Left forelimb (tissue), 1 donor: ENCODE data around the gene RGPD6.
"Not testable (repeated sequence)": the region's sequence is repeated elsewhere in the genome, so short reads cannot be mapped to it uniquely, and the experiment has no call there.

Experiments
- DNase-seq: peaks from one replicate; pipeline ENCODE4 v3.0.0-alpha.2; 2018; ENCODE audit warnings: low spot score

The RGPD6 gene

DNA sequence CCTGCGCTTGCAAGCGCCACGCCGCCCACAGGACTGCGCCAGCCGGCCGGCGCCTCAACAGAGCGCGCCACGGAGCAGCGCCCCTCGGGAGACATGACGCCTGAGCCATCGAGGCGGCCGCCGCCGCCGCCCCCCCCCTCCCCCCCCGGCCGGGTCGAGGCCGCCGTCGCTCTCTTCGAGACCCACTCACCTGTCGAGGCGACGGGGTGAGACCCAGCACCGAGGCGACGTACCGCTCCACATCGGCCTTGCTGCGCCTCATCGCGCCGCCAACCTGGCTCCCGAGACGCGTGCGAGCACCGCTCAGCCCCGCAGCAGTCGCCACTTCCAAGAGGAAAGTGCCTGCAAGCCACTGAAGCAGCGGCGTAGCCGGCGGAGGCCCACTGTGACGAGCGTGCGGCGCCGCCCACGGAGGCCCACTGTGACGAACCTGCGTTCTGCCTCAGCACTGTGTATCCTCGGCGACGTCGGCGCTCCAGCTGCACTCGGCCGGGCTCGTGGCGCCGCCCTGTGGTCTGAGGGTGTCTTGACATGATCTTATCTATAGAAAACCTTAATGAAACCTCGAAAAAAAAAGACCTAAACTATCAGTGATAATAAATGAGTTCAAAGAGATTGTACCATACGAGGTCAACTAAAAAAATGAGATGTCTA is at the start of gene RGPD6:
Gene RGPD6 (minus strand): TSS at position 460 of the 654 bp plus-strand sequence. CDS start 198 bp downstream, at position 262.
- not testable (repeated sequence) for DNase-seq

- DNase-seq: not testable (repeated sequence)
Observed at GRCh38 chr2:110619326-110619939, 42.4 kb upstream of the RGPD6 start.

DNA sequence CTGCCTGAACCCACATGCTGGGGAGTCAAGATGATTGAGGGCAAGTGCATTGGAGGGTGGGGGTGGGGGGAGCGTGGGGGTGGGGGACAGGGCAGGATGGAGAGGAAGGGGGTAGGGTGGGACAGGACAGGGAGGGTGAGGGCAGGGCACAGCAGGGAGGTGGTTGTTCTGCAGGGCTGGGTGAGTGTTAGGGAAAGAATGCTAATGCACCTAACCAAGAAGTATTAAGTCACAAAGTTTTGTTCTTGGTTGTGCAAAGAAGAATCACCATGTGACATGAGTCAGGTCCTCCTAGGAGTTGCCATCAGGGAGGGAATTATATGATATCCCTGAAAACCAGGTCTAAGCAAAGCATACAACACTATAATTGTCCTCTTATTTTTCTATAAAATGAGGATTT is 36.9 kb upstream of the RGPD6 start:
- not testable (repeated sequence) for DNase-seq

DNA sequence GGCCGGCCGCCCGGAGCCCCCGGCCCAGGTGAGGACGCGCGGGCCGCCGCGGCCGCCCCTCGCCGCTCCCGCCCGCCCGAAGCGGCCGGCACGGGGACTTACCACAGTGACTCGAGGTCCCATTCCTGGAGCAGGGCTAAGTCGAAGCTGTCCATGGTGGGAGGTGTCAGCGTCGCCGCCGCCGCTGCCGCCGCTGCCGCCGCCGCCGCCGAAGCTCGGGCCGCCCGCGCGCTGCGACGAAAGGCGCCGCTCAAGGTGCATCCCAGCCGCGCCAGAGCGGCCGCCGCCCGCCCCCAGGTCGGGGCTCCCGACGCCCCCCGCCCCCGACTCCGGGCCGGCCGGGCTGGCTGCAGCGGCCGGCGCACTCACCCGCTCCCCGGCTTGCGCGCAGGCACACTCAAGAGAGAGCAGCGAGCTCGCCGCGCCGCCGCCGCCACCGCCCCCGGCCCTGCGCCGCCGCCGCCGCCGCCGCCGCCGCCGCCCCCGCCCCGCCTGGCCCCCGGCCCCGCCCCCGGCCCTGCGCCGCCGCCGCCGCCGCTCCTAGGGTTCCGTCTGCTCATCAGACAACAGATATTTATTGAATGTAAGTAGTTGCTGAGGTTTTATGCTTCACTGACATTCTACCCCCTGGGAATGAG is 33.7 kb upstream of the RGPD6 start:
- DNase-seq: not testable (repeated sequence)

GRCh38 chr2:110609843-110610612 is 33.0 kb upstream of the RGPD6 start:
- not testable (repeated sequence) for DNase-seq

DNA sequence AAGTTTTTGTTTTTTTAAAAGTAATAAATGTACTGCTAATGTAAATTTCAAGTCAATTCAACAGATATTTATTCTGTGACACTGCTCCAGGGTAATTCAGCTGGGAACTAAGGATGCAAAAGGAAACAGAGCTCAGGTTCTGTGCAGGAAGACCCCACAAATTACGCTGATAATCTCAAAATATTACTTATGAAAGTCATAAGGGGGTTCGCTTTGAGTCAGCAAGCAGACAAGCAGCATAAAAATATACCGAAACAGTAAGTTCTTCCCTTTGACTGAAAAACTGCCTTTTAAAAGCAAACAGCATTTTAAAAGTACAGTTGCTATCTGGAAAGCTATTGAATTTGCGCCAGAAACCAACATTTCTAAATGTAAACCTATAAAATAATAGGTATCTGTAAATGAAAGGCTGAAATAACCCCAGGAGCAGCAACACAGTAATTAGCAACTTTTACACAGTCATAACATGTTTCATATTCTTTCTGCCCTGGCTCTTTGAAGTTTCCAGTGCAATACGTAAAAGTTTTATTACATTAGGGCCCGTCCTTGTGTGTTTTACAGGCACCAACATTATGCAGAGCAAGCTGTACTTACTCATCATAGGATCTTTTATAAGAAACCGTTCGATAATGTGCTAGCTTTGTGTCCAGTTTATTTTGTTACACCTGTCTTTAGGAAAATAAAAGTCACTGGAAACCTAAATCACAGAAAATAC is 31.9 kb upstream of the RGPD6 start:
- DNase-seq: not testable (repeated sequence)

GRCh38 chr2:110605057-110605456 is 28.0 kb upstream of the RGPD6 start:
- not testable (repeated sequence) for DNase-seq

DNA sequence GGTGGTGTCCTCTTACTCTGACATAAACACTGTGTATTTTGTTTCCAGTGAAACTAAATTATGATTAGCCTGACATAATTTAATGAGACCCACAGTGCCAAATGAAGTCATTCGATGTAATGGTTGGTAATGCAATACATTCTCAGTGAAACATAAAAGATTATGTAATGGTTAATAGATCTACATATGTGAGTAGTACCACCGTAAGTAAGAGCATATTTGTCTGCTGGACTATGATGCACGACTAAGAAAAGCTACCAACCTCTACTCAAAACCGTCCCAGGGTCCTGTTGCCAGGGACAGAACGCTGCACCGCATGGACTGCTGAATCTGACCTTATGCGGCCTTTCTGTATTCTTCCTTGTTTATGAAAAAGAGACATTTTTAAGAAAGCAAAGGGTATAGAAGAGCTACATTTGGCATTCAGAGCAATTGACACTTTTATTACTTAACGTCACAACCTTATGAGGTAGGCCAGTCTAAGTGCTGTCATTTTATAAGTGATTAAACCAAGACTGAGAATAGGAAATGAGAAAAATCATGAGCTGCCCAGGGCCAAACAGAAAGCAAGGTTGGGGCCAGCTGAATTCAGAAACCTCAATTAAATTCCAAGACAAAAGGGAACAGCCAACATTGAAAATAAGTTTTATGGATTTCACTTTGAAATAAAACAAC is 27.0 kb upstream of the RGPD6 start:
- not testable (repeated sequence) for DNase-seq

DNA sequence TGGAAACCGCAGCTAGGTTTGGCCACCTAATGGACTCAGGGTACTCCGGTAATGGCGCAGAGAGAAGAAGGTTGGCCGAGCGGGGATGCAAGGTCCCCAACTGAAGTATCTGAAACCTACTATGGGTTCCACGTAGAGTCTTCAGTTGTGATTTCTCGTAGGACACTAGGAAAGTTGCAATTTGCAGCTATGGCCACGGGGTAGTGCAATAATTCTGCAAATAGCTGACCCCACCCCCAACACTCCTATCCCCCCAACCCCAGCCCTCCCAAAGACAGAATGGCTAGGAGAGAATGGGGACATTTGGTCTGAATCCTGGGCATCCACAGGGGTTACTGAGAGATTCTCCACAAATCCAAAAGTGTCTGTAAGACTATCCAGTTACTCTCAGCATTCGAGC is 25.1 kb upstream of the RGPD6 start:
- DNase-seq: not testable (repeated sequence)

DNA sequence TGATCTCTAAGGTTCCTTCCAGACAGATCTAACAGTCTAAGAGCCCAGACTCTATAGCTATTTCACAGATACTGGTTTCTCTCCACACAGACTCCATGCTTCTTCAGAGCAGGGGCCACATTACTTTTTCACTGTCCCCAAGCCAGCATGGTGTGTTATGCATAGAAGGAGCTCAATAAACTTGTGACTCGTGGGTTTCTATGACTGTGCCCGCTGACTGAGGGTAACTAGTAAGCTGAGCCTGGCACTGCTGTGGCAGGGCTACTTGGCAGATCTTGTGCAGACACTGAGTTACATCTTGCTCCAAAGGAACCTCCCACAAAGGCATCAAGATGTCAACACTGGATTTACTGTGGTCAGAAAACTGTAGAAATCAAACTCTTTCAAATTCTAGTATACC is 15.0 kb upstream of the RGPD6 start:
- DNase-seq: not testable (repeated sequence)

- not testable (repeated sequence) for DNase-seq
Observed at GRCh38 chr2:110589677-110590330, 12.8 kb upstream of the RGPD6 start.

DNA sequence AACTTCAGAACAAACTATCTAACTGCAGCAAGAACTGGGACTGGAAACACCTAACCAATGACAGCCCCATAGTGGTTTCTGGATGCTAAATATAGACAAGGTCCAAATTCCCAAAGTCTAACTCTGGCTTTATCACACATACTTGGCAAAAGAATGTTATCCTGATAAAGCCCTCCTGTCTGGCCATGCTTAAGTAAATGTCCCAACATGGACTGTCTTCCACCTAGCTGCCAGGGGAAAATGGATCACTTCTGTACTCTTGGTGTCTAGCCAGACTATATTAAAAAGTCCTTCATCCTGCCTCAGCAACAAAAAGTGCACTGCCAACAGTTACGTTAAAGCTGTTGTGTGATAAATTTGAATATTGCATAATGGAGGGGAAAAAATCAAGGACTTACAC is 11.5 kb upstream of the RGPD6 start:
- DNase-seq: not testable (repeated sequence)

DNA sequence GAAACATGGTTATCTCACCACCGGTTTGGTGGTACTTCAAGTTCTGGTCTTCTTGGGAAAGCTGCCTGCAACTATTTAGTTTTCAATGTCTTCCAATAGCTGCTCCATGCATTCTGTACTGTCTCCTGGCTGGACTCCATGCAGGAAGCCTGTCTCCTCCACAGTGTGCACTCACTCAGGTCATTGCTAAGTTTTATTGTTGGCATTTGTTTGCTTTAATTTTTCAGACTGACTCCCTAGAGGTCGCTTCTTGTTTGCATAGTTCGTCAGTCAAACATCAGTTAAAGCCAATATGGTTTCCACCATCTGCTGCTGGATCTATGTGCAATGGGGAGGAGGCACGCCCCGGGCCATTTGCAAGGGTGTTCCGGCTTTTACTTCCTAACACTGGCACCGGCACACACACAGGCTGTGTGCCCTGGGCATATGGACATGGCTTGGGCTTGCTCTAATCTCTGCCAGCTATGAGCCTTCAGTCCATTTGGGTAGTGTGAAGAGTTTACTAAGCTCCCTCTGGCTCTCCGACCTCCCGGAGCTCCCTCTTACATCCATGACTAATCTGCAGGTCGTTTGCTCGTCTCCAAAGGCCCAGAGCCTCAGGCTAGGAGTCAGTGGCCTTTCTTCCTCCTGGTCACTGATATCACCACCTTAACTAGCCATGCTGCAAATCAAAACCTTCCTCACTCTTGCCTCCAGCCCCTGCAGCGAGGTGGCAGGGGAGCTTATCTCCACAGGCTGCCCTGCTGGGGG is 2.4 kb upstream of the RGPD6 start:
- not testable (repeated sequence) for DNase-seq

DNA sequence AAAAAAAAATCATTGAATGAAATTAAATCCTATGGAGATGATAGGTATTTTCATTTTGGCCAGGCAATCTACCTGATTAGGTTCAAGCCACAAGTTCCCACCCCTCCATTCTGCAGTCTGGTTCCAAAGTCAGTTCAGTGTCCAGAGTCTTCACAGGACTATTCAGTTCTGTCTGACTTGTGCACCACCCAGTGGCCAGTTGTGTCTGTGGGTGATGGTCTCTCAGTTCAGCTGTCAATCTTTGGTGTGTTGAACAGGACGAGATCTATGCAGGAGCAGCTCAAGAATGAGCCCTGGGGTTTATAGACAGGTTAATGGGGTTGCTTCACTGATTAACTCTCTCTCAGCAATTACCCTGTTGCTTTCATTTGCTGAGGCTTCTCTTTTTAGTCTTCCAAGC is 1.4 kb upstream of the RGPD6 start:
- DNase-seq: not testable (repeated sequence)

- not testable (repeated sequence) for DNase-seq
Observed at GRCh38 chr2:110499755-110500377, 77.2 kb downstream of the RGPD6 start.

GRCh38 chr2:110496027-110496426 is 81.0 kb downstream of the RGPD6 start:
- DNase-seq: not testable (repeated sequence)

DNA sequence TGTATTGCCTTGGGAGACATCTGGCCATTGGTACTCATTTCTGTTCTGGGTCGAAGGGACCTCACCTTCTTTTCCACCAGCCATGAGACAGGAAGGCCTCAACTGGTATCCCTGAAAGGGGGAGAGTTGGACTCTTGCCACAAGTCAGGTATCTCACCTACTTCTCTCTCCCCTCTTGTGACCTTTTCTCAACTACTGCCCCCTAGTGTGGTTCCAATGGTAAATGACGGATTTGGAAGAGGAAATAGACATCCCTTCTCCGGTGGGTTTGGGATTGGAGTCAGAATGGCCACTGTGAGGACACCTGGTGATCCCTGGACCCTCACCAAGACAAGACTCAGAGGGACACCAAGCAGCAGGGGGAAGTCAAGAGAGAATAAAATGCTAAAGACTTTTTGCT is 82.5 kb downstream of the RGPD6 start:
- not testable (repeated sequence) for DNase-seq

- DNase-seq: not testable (repeated sequence)
Observed at GRCh38 chr2:110488991-110489390, 88.0 kb downstream of the RGPD6 start.

DNA sequence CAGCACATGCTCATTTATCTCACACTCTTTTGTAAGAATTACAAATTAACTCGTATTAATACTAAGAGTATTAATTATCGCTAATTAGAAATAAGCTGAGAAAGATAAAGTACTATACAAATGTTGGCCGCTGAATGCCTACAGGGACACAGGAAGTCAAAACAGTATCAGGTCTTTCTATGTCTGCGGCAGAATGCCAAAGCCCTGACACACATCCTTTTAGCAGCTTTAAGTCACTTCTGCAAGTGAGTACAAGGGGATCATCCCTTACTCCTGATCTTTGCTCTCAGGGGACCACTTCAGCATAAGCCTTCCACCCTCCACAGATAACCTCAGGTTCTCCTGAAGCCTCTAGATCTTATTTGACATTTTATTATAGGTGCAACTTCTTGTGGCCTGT is 94.3 kb downstream of the RGPD6 start:
- DNase-seq: not testable (repeated sequence)
